Brain microvascular endothelial cell (primary cell): ENCODE results near the gene CCDC70.

ENCODE experiments used
- DNase-seq: peaks from one replicate; pipeline ENCODE4 v3.0.0-alpha.2; 2020
- H3K27ac ChIP-seq: fragments of 250-450 bp; sonication (Bioruptor Pico); 2 replicates; pipeline ENCODE4 v1.5.1; 2020; ENCODE audit warnings: mild to moderate bottlenecking, moderate library complexity
- H3K27me3 ChIP-seq: fragments of 250-450 bp; sonication (Bioruptor Pico); replicated peaks from 2 replicates; pipeline ENCODE4 v1.5.1; 2020; ENCODE audit warnings: mild to moderate bottlenecking
- H3K36me3 ChIP-seq: fragments of 250-450 bp; sonication (Bioruptor Pico); replicated peaks from 2 replicates; pipeline ENCODE4 v1.5.1; 2020; ENCODE audit warnings: mild to moderate bottlenecking
- H3K4me3 ChIP-seq: 2 replicates; pipeline ENCODE4 v1.5.1; 2011; ENCODE audit warnings: low read depth, mild to moderate bottlenecking, control low read depth, low read length, moderate library complexity
- CTCF ChIP-seq: IDR thresholded peaks from 2 replicates; pipeline ENCODE4 v1.5.1; 2011; ENCODE audit warnings: low read depth, mild to moderate bottlenecking, moderate library complexity, low read length, control low read depth, inconsistent platforms; ENCODE audit errors: missing control alignments
- in situ Hi-C: cut with HindIII; loops from 2 replicates; pipeline ENCODE4 v1.10.0; 2017; ENCODE audit warnings: low sequenced_read_pairs, low pct_ligation_motif_present

Gene CCDC70

GRCh38 chr13:51881296-51881695 lies 19.5 kb downstream of the CCDC70 start:
- H3K27ac ChIP-seq, result no peak overlapping the region
- in situ Hi-C loops, result no loop called here
- H3K4me3 ChIP-seq, result no peak overlapping the region
- DNase-seq, result no peak
- no peak for TF ChIP-seq CTCF
- no peaks in the 10 kb centered on the region for H3K27me3 ChIP-seq
- H3K36me3 ChIP-seq, result no peaks in the 10 kb centered on the region

GRCh38 chr13:51882570-51883225 lies 20.9 kb downstream of the CCDC70 start:
- in situ Hi-C loops, result no loop called here
- H3K27me3 ChIP-seq, result no peaks in the 10 kb centered on the region
- no peak for DNase-seq

GRCh38 chr13:51883226-51883600 lies 21.4 kb downstream of the CCDC70 start:
- Histone ChIP-seq H3K4me3 (no peak overlapping the region), H3K27me3 (no peaks in the 10 kb centered on the region), H3K27ac (no peak overlapping the region), H3K36me3 (no peaks in the 10 kb centered on the region)
- DNase-seq, result no peak
- no peak for TF ChIP-seq CTCF
- in situ Hi-C loops, result no loop called here

More at GRCh38 chr13:51882570-51883225, 20.9 kb downstream of the CCDC70 start:
- Histone ChIP-seq H3K36me3 (no peaks in the 10 kb centered on the region), H3K4me3 (no peak overlapping the region), H3K27ac (no peak overlapping the region)
- no peak for TF ChIP-seq CTCF

GRCh38 chr13:51885651-51886050 lies 23.9 kb downstream of the CCDC70 start:
- TF ChIP-seq CTCF, result no peak
- no peak overlapping the region for H3K4me3 ChIP-seq
- H3K27me3 ChIP-seq, result no peaks in the 10 kb centered on the region
- no peaks in the 10 kb centered on the region for H3K36me3 ChIP-seq
- H3K27ac ChIP-seq, result no peak overlapping the region
- in situ Hi-C loops, result no loop called here
- DNase-seq, result no peak

- Histone ChIP-seq H3K36me3 (no peaks in the 10 kb centered on the region), H3K4me3 (no peak overlapping the region), H3K27ac (no peak overlapping the region), H3K27me3 (no peaks in the 10 kb centered on the region)
- DNase-seq, result no peak
- TF ChIP-seq CTCF, result no peak
- in situ Hi-C loops, result no loop called here
These were observed 25.7 kb downstream of the CCDC70 start for GRCh38 chr13:51887468-51887867.

GRCh38 chr13:51892657-51893056 lies 30.9 kb downstream of the CCDC70 start:
- Histone ChIP-seq H3K27ac (no peak overlapping the region), H3K4me3 (no peak overlapping the region), H3K27me3 (no peaks in the 10 kb centered on the region), H3K36me3 (no peaks in the 10 kb centered on the region)
- DNase-seq, result no peak
- TF ChIP-seq CTCF, result no peak
- in situ Hi-C loops, result no loop called here
